DOHH2 (cell line): ENCODE measurements around the gene AUTS2.

Experiments
- CTCF ChIP-seq: fragments of 200-600 bp; sonication (generic); IDR thresholded peaks from one replicate; pipeline ENCODE4 v1.5.1; 2014; ENCODE audit warnings: antibody characterized with exemption, mild to moderate bottlenecking, low read depth, low read length; ENCODE audit not compliant: poor library complexity, severe bottlenecking
- EZH2phosphoT487 ChIP-seq: fragments of 200-600 bp; sonication (generic); IDR thresholded peaks from 2 replicates; pipeline ENCODE4 v1.6.1; 2017; ENCODE audit warnings: borderline replicate concordance, mild to moderate bottlenecking, antibody characterized with exemption, low read length, moderate library complexity, mixed read lengths

- TF ChIP-seq CTCF (no peak), EZH2phosphoT487 (no peak)
Observed at GRCh38 chr7:70744492-70744891, 1146.2 kb downstream of the AUTS2 start.
